ENCODE data around the gene ASB1.

ASB1 gene

DNA sequence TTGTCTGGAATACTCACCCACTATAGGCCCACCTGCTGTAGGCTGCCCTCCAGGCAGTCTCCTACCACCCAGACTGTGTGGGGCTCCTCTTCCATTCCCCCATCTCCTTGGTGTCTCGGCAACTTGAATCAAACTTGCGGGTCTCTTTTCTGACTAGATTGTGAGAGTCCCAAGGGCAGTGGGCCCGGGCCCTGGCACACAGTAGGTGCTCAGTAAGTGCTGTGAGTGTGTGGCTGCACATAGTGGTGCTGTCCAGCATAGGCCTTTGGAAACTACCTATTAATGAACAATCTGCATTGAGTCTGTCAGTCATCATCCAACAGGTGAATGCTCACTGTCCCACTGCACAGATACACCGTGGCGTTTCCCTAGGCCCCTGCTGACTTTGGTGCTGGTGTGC, 43.6 kb upstream of the ASB1 start:
- no peak for ATAC-seq
- TF ChIP-seq GLIS3 (CRISPR knock-in tag; IDR thresholded peaks at IDR 0.05) (no peak), ZC3H10 (CRISPR knock-in tag; IDR thresholded peaks at IDR 0.05) (no peak), ZNF70 (CRISPR knock-in tag; IDR thresholded peaks at IDR 0.05) (no peak), PPARA (CRISPR knock-in tag; IDR thresholded peaks at IDR 0.05; ENCODE audit: borderline replicate concordance) (no peak), RARB (CRISPR knock-in tag; IDR thresholded peaks at IDR 0.05) (no peak)

DNA sequence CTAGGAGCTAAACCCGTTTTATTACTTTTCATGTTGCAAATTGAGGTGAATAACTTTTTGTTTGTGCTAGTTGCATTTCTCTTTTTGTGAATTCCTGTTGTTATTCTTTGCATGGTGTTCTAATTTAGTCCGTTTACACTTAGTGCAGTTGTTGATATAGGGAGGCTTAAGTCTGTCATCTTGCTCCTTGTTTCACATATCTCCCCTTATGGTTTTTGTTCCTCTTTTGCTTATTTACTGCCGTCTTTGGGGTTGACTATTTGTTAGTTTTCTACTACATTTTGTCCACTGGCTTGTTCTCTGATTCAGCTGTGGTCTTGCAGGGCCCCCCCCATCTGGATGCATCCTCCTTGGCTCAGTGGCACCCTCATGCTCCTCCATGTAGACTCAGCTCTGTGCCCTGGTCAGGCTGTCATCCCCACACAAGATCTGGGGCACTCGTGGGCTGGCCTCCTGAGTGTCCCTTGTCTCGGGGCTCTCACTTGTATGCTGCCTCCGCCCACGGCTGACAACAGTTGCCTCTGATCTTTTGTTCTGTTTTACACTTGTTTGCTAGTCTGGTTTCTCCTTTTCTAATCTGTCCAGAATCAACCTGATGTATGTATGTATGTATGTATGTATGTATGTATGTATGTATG, 42.9 kb upstream of the ASB1 start:
- ATAC-seq, result no peak
- TF ChIP-seq ZNF70 (CRISPR knock-in tag; IDR thresholded peaks at IDR 0.05) (no peak), ZNF8 (CRISPR knock-in tag; IDR thresholded peaks at IDR 0.05) (no peak), ZC3H10 (CRISPR knock-in tag; IDR thresholded peaks at IDR 0.05) (no peak), TCF4 (CRISPR knock-in tag; IDR thresholded peaks at IDR 0.05; ENCODE audit: borderline replicate concordance) (no peak), PPARA (CRISPR knock-in tag; IDR thresholded peaks at IDR 0.05; ENCODE audit: borderline replicate concordance) (no peak), BACH2 (CRISPR knock-in tag; IDR thresholded peaks at IDR 0.05; ENCODE audit: borderline replicate concordance) (no peak), CSDC2 (CRISPR knock-in tag; IDR thresholded peaks at IDR 0.05) (no peak), OSR1 (CRISPR knock-in tag; IDR thresholded peaks at IDR 0.05) (no peak), ARNTL (CRISPR knock-in tag; IDR thresholded peaks at IDR 0.05; ENCODE audit: borderline replicate concordance, low read depth) (no peak)
- TF ChIP-seq, protein P1, sequence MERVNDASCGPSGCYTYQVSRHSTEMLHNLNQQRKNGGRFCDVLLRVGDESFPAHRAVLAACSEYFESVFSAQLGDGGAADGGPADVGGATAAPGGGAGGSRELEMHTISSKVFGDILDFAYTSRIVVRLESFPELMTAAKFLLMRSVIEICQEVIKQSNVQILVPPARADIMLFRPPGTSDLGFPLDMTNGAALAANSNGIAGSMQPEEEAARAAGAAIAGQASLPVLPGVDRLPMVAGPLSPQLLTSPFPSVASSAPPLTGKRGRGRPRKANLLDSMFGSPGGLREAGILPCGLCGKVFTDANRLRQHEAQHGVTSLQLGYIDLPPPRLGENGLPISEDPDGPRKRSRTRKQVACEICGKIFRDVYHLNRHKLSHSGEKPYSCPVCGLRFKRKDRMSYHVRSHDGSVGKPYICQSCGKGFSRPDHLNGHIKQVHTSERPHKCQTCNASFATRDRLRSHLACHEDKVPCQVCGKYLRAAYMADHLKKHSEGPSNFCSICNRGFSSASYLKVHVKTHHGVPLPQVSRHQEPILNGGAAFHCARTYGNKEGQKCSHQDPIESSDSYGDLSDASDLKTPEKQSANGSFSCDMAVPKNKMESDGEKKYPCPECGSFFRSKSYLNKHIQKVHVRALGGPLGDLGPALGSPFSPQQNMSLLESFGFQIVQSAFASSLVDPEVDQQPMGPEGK (CRISPR knock-in tag; IDR thresholded peaks at IDR 0.05; ENCODE audit: borderline replicate concordance), result no peak
- TF ChIP-seq, protein P2, sequence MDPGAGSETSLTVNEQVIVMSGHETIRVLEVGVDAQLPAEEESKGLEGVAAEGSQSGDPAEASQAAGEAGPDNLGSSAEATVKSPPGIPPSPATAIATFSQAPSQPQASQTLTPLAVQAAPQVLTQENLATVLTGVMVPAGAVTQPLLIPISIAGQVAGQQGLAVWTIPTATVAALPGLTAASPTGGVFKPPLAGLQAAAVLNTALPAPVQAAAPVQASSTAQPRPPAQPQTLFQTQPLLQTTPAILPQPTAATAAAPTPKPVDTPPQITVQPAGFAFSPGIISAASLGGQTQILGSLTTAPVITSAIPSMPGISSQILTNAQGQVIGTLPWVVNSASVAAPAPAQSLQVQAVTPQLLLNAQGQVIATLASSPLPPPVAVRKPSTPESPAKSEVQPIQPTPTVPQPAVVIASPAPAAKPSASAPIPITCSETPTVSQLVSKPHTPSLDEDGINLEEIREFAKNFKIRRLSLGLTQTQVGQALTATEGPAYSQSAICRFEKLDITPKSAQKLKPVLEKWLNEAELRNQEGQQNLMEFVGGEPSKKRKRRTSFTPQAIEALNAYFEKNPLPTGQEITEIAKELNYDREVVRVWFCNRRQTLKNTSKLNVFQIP (CRISPR knock-in tag; IDR thresholded peaks at IDR 0.05; ENCODE audit: borderline replicate concordance, low read depth), result no peak
- TF ChIP-seq, protein P3, sequence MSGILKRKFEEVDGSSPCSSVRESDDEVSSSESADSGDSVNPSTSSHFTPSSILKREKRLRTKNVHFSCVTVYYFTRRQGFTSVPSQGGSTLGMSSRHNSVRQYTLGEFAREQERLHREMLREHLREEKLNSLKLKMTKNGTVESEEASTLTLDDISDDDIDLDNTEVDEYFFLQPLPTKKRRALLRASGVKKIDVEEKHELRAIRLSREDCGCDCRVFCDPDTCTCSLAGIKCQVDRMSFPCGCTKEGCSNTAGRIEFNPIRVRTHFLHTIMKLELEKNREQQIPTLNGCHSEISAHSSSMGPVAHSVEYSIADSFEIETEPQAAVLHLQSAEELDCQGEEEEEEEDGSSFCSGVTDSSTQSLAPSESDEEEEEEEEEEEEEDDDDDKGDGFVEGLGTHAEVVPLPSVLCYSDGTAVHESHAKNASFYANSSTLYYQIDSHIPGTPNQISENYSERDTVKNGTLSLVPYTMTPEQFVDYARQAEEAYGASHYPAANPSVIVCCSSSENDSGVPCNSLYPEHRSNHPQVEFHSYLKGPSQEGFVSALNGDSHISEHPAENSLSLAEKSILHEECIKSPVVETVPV (CRISPR knock-in tag; IDR thresholded peaks at IDR 0.05), result no peak

DNA sequence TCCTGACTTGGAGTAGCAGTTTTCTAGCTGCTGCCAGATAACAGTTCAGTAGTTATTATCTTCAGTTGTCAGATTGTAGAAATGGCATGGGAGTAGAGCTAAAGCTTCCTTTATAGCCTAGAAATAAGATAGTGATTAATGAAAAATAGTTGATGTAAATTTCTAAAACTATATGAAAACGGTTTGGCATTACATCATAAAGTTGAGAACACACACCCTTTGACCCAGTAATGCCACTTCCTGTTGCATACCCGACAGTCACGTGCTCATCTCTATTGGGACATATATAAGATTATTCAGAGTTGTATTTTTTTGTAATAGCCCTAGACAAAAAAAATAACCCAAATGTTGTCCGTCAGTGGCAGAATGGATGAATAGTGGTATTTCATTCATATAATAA, 39.4 kb upstream of the ASB1 start:
- TF ChIP-seq ARNTL (CRISPR knock-in tag; IDR thresholded peaks at IDR 0.05; ENCODE audit: borderline replicate concordance, low read depth), result no peak
- TF ChIP-seq, protein P3 (CRISPR knock-in tag; IDR thresholded peaks at IDR 0.05), result no peak
- TF ChIP-seq ZNF8 (CRISPR knock-in tag; IDR thresholded peaks at IDR 0.05), result no peak
- TF ChIP-seq, protein P1 (CRISPR knock-in tag; IDR thresholded peaks at IDR 0.05; ENCODE audit: borderline replicate concordance), result no peak
- no peak for TF ChIP-seq GLIS3 (CRISPR knock-in tag; IDR thresholded peaks at IDR 0.05)
- no peak for TF ChIP-seq ESRRG (CRISPR knock-in tag; IDR thresholded peaks at IDR 0.05)
- no peak for ATAC-seq

DNA sequence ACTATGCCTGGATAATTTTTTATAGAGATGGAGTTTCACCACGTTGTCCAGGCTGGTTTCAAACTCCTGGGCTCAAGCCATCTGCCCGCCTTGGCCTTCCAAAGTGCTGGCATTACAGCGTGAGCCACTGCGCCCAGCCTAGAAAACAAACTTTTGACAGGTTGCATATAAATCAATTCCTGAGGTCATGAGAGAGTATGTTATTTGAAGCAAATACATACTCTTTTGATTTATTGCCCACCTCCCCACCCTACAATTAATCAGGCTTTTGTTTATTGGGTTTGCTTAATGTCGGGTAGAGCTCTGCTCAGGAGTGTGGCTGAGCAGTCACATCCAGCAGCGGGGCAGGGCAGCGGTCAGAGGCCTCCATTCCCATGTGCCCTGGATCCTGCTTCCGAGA, 37.9 kb upstream of the ASB1 start:
- no peak for ATAC-seq

More for the DNA sequence above, 37.9 kb upstream of the ASB1 start:
- TF ChIP-seq SNAI2 (CRISPR knock-in tag; IDR thresholded peaks at IDR 0.05) (no peak), ESRRG (CRISPR knock-in tag; IDR thresholded peaks at IDR 0.05) (no peak), ZNF70 (CRISPR knock-in tag; IDR thresholded peaks at IDR 0.05) (no peak)
- TF ChIP-seq, protein P1 (CRISPR knock-in tag; IDR thresholded peaks at IDR 0.05; ENCODE audit: borderline replicate concordance), result no peak
